Esophagus muscularis mucosa (tissue), 4 donors: ENCODE results near the gene TMEM14A. TPM values are rescaled to one million over a fixed set of nuclear protein-coding genes. Genes with fewer than 3 reads are reported as not detected.

Source experiments
- small RNA-seq, 3 donors: library from RNA; depleted of rRNA; stranded (forward); fragments of <200 nt; gene quantifications; one replicate each; pipeline ENCODE3, GENCODE V24; 2016
- total RNA-seq, 4 donors: library from RNA; depleted of rRNA; stranded (reverse); fragments of >200 nt; gene quantifications; one replicate each; pipeline versions ENCODE4 v1.1.0 to v1.2.1, GENCODE V29; 2016

TMEM14A gene
- total RNA-seq, 4 donors from 2014 or later: 19.2 to 31.1 (median 21.9) TPM

Small RNA genes within 50 kb of the gene (small RNA-seq; reads per million reads assigned to genes)
- 0 reads per million in 3 donors for gene AL109918.2

Other genes starting within 250 kb of the TMEM14A start
- 10 to 100 TPM; 13.3 to 23.8 (median 18.5) TPM for gene TRAM2, start 94.1 kb upstream of the TMEM14A start, total RNA-seq
- gene GSTA2, start 92.4 kb downstream of the TMEM14A start, total RNA-seq: not detected
- not detected for gene GSTA1, start 132.7 kb downstream of the TMEM14A start, total RNA-seq
- gene GSTA5, start 169.7 kb downstream of the TMEM14A start, total RNA-seq: not detected
- not detected for gene GSTA3, start 238.6 kb downstream of the TMEM14A start, total RNA-seq